HCT116 (cell line): ENCODE results near the gene ZNF225. TPM values are rescaled to one million over a fixed set of nuclear protein-coding genes. Genes with fewer than 3 reads are reported as not detected.

Source experiments
- ATAC-seq: fragments of 200-7000 bp; cut with Tn5 transposase; 2 replicates; pipeline ENCODE4 v1.9.1; 2020; ENCODE audit warnings: mild to moderate bottlenecking, moderate library complexity
- BruUV-seq: library from RNA; stranded (reverse); fragments of 400-500 nt; replicated peaks from 2 replicates; lab custom pipeline; 2021; lab: Mats Ljungman, UMichigan
- CTCF ChIA-PET: fragments of 300-600 bp; sonication (Branson Sonifier 250); formaldehyde crosslinking; loops from one replicate; lab custom pipeline; 2021; ENCODE audit warnings: antibody characterized with exemption; lab: Charles Lee
- POLR2A ChIA-PET: fragments of 300-600, 350-600 bp; sonication (Branson Sonifier 250); formaldehyde crosslinking; loops from one replicate; lab custom pipeline; 2021; ENCODE audit warnings: antibody characterized with exemption; lab: Charles Lee
- RAD21 ChIA-PET, 2 experiments: fragments of 300-600 bp; sonication (Branson Sonifier 250); formaldehyde crosslinking; loops; one replicate each; lab custom pipeline; 2023; ENCODE audit warnings: low total read pairs in 2 of 2; ENCODE audit not compliant: uncharacterized antibody in 2 of 2, unreplicated experiment in 2 of 2, low non-redundant PET in 1 of 2; lab: Charles Lee
- DNase-seq: peaks from one replicate; pipeline ENCODE4 v3.0.0-alpha.2; 2010; ENCODE audit warnings: low read depth, low spot score
- H2AFZ ChIP-seq: fragments of 200-600 bp; shearing (Covaris generic), sonication (generic); 2 replicates; pipeline ENCODE4 v1.6.1; 2017; ENCODE audit warnings: low read depth, mixed run types, mixed read lengths, antibody characterized with exemption, low read length; ENCODE audit not compliant: poor library complexity, severe bottlenecking
- H3K27ac ChIP-seq: 2 replicates; pipeline ENCODE4 v1.5.1; 2012; ENCODE audit warnings: low read depth, low read length
- H3K27me3 ChIP-seq: fragments of 200-600 bp; sonication (generic); 2 replicates; pipeline ENCODE4 v1.6.1; 2016; ENCODE audit warnings: mixed run types, low read length, mixed read lengths; ENCODE audit not compliant: insufficient read depth
- H3K36me3 ChIP-seq, 2 experiments: fragments of 200-500 bp in 1 of 2; fragments of 200-600 bp in 1 of 2; sonication (Bioruptor generic) in 1 of 2; sonication (generic) in 1 of 2; 2 replicates each; pipeline versions ENCODE4 v1.5.1 to v1.6.1; 2014 to 2016; ENCODE audit warnings: low read length in 2 of 2, inconsistent platforms in 1 of 2, mixed read lengths in 1 of 2, mixed run types in 1 of 2; ENCODE audit not compliant: insufficient read depth in 2 of 2, control insufficient read depth in 1 of 2
- H3K4me1 ChIP-seq, 2 experiments: fragments of 200-600 bp in 1 of 2; sonication (generic) in 1 of 2; 2 replicates each; pipeline versions ENCODE4 v1.5.1 to v1.6.1; 2012 to 2017; ENCODE audit warnings: low read length in 2 of 2, inconsistent platforms in 1 of 2, mild to moderate bottlenecking in 1 of 2, mixed read lengths in 1 of 2, mixed run types in 1 of 2, moderate library complexity in 1 of 2; ENCODE audit not compliant: insufficient read depth in 2 of 2, control insufficient read depth in 1 of 2
- H3K4me2 ChIP-seq: fragments of 200-600 bp; sonication (generic); 2 replicates; pipeline ENCODE4 v1.6.1; 2017; ENCODE audit warnings: mixed run types, low read length, mixed read lengths
- H3K4me3 ChIP-seq, 2 experiments: fragments of 200-600 bp in 1 of 2; sonication (generic) in 1 of 2; replicated peaks in 1 of 2; 2 replicates each; pipeline ENCODE4 v1.5.1; 2011 to 2016; ENCODE audit warnings: low read length in 2 of 2, control low read depth in 1 of 2, low read depth in 1 of 2, mild to moderate bottlenecking in 1 of 2, mixed read lengths in 1 of 2, mixed run types in 1 of 2
- H3K79me2 ChIP-seq: fragments of 200-600 bp; sonication (generic); 2 replicates; pipeline ENCODE4 v1.6.1; 2017; ENCODE audit warnings: mild to moderate bottlenecking, mixed run types, low read length, moderate library complexity, mixed read lengths; ENCODE audit not compliant: insufficient read depth
- H3K9ac ChIP-seq: fragments of 200-600 bp; sonication (generic); 2 replicates; pipeline ENCODE4 v1.6.1; 2016; ENCODE audit warnings: low read length, mixed read lengths
- H3K9me2 ChIP-seq: fragments of 200-600 bp; sonication (generic), shearing (Covaris generic); 2 replicates; pipeline ENCODE4 v1.6.1; 2017; ENCODE audit warnings: mixed run types, mild to moderate bottlenecking, moderate library complexity; ENCODE audit not compliant: insufficient read depth
- H3K9me3 ChIP-seq, 2 experiments: fragments of 200-500 bp in 1 of 2; fragments of 200-600 bp in 1 of 2; sonication (Bioruptor generic) in 1 of 2; sonication (generic) in 1 of 2; 2 replicates each; pipeline ENCODE4 v1.6.1; 2014 to 2017; ENCODE audit warnings: low read length in 2 of 2, mixed read lengths in 2 of 2, inconsistent platforms in 1 of 2, low read depth in 1 of 2, mild to moderate bottlenecking in 1 of 2, mixed run types in 1 of 2, moderate library complexity in 1 of 2; ENCODE audit not compliant: control insufficient read depth in 1 of 2, insufficient read depth in 1 of 2
- H4K20me1 ChIP-seq: fragments of 200-600 bp; sonication (generic), shearing (Covaris generic); 2 replicates; pipeline ENCODE4 v1.6.1; 2017; ENCODE audit warnings: mixed run types, mild to moderate bottlenecking, moderate library complexity; ENCODE audit not compliant: insufficient read depth
- CBX3 ChIP-seq: IDR thresholded peaks from 2 replicates; pipeline ENCODE4 v1.6.1; 2012; ENCODE audit warnings: low read depth
- CEBPB ChIP-seq: IDR thresholded peaks from 2 replicates; pipeline ENCODE4 v1.6.1; 2012; ENCODE audit warnings: low read depth
- CTCF ChIP-seq, 3 experiments: fragments of 200-600 bp in 1 of 3; sonication (generic) in 1 of 3; IDR thresholded peaks in 2 of 3; conservative IDR thresholded peaks in 1 of 3; 2 replicates each; pipeline ENCODE4 v1.5.1; 2012 to 2017; ENCODE audit warnings: low read depth in 2 of 3, low read length in 2 of 3, antibody characterized with exemption in 1 of 3, borderline replicate concordance in 1 of 3, control low read depth in 1 of 3, mild to moderate bottlenecking in 1 of 3, mixed read lengths in 1 of 3, mixed run types in 1 of 3, moderate library complexity in 1 of 3; ENCODE audit not compliant: insufficient read depth in 1 of 3
- ELF1 ChIP-seq: IDR thresholded peaks from 2 replicates; pipeline ENCODE4 v1.6.1; 2012; ENCODE audit warnings: low read depth, borderline replicate concordance
- EZH2 ChIP-seq: fragments of 200-600 bp; sonication (generic); IDR thresholded peaks from 2 replicates; pipeline ENCODE4 v1.6.1; 2017; ENCODE audit warnings: antibody characterized with exemption, mixed run types
- FOSL1 ChIP-seq: IDR thresholded peaks from 2 replicates; pipeline ENCODE4 v1.6.1; 2012; ENCODE audit warnings: low read depth
- JUND ChIP-seq: IDR thresholded peaks from 2 replicates; pipeline ENCODE4 v1.6.1; 2012
- POLR2AphosphoS5 ChIP-seq: IDR thresholded peaks from 2 replicates; pipeline ENCODE4 v1.6.1; 2011; ENCODE audit warnings: mild to moderate bottlenecking, low read depth, low read length, moderate library complexity
- RAD21 ChIP-seq: IDR thresholded peaks from 2 replicates; pipeline ENCODE4 v1.6.1; 2012; ENCODE audit warnings: low read depth, mild to moderate bottlenecking
- SRF ChIP-seq: IDR thresholded peaks from 2 replicates; pipeline ENCODE4 v1.6.1; 2012; ENCODE audit warnings: low read depth
- YY1 ChIP-seq: IDR thresholded peaks from 2 replicates; pipeline ENCODE4 v1.6.1; 2011; ENCODE audit warnings: low read length, low read depth, moderate library complexity, mild to moderate bottlenecking; ENCODE audit not compliant: insufficient replicate concordance; ENCODE audit errors: extremely low read depth
- intact Hi-C: fragments of 100-400 bp; cut with micrococcal nuclease; formaldehyde crosslinking; loops from 2 replicates; pipeline ENCODE4 v1.10.0; 2022
- total RNA-seq: library from RNA; stranded (reverse); gene quantifications from one replicate; pipeline ENCODE4 v1.2.1, GENCODE V29; 2021; ENCODE audit not compliant: unreplicated experiment
- TF ChIP-seq, protein P1 (sequence below): IDR thresholded peaks from 2 replicates; pipeline ENCODE4 v1.6.1; 2012

Gene ZNF225
- total RNA-seq, 1 experiment from 2014 or later = 2.8 TPM

GRCh38 chr19:44151491-44151890, 38.3 kb downstream of the ZNF225 start:
- Histone ChIP-seq H2AFZ (no peak overlapping the region), H3K36me3 (peaks cover under 1 to 6% of the 10 kb centered on the region in 2 experiments; a peak in 1 of 4 replicates), H3K4me2 (no peak overlapping the region), H3K27me3 (no peaks in the 10 kb centered on the region), H3K27ac (no peak overlapping the region), H3K4me1 (no peaks in the 10 kb centered on the region), H3K9me2 (no peaks in the 10 kb centered on the region), H3K4me3 (no peak overlapping the region), H3K9ac (no peak overlapping the region), H3K79me2 (no peaks in the 10 kb centered on the region), H4K20me1 (no peaks in the 10 kb centered on the region), H3K9me3 (peaks cover 5 to 10% of the 10 kb centered on the region in 2 experiments; a peak in 2 of 4 replicates)
- no TSS peak for BruUV-seq
- ChIA-PET CTCF (no interaction called here), POLR2A (no interaction called here), RAD21 (no interaction called here)
- no peak for DNase-seq
- TF ChIP-seq FOSL1 = no peak
- no peak for TF ChIP-seq EZH2
- no peak for TF ChIP-seq YY1
- TF ChIP-seq, protein P1, sequence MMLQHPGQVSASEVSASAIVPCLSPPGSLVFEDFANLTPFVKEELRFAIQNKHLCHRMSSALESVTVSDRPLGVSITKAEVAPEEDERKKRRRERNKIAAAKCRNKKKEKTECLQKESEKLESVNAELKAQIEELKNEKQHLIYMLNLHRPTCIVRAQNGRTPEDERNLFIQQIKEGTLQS = no peak
- TF ChIP-seq POLR2AphosphoS5 = no peak
- TF ChIP-seq CEBPB = no peak
- TF ChIP-seq CBX3 = no peak
- TF ChIP-seq JUND = no peak
- TF ChIP-seq SRF = no peak
- no peak for TF ChIP-seq RAD21
- no peak for TF ChIP-seq CTCF (IDR thresholded peaks at IDR 0.05 in 2 of 3, conservative IDR thresholded peaks at IDR 0.05 in 1 of 3; ENCODE audit: borderline replicate concordance in 1 of 3, insufficient read depth in 1 of 3, low read depth in 2 of 3, low read length in 2 of 3)
- TF ChIP-seq ELF1 = no peak
- no peak for ATAC-seq
- intact Hi-C loops = no loop called here
